ENCODE measurements around the gene ZCCHC3.

ZCCHC3 gene

GRCh38 chr20:297925-298775 is 780 bp downstream of the ZCCHC3 start:
- peak; percentile 84 for DNase-seq (ENCODE audit: low read depth)
- H3K4me3 ChIP-seq (ENCODE audit: low read length): peak overlapping the region; percentile 97
- no peak for TF ChIP-seq CTCF (conservative IDR thresholded peaks at IDR 0.05; ENCODE audit: low read length)

DNA sequence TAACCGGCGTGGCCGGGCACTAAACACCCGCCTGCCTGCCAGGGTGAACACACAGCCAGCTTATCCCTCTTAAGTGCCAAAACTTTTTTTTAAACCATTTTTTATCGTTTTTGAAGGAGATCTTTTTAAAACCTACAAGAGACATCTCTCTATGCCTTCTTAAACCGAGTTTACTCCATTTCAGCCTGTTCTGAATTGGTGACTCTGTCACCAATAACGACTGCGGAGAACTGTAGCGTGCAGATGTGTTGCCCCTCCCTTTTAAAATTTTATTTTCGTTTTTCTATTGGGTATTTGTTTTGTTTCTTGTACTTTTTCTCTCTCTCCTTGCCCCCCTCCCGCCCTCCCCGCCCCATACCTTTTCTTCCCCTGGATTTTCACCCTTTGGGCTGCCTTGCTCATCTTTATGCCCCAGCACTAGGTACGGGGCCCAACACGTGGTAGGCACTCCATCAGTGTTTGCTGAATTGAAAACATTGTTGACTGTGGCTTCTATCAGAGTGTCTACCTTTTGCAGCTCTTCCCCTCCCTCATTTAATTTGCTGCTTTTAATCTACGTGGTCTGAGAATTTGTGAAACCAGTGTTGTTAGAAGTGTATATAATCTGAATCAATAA is 1.5 kb downstream of the ZCCHC3 start:
- H3K4me3 ChIP-seq (ENCODE audit: low read length): peak overlapping the region; percentile 97
- DNase-seq (ENCODE audit: low read depth): no peak
- no peak for TF ChIP-seq CTCF (conservative IDR thresholded peaks at IDR 0.05; ENCODE audit: low read length)

- H3K4me3 ChIP-seq (ENCODE audit: low read length): peak overlapping the region; percentile 97
- DNase-seq (ENCODE audit: low read depth): no peak
These were observed 3.1 kb downstream of the ZCCHC3 start for GRCh38 chr20:300345-300990.

DNA sequence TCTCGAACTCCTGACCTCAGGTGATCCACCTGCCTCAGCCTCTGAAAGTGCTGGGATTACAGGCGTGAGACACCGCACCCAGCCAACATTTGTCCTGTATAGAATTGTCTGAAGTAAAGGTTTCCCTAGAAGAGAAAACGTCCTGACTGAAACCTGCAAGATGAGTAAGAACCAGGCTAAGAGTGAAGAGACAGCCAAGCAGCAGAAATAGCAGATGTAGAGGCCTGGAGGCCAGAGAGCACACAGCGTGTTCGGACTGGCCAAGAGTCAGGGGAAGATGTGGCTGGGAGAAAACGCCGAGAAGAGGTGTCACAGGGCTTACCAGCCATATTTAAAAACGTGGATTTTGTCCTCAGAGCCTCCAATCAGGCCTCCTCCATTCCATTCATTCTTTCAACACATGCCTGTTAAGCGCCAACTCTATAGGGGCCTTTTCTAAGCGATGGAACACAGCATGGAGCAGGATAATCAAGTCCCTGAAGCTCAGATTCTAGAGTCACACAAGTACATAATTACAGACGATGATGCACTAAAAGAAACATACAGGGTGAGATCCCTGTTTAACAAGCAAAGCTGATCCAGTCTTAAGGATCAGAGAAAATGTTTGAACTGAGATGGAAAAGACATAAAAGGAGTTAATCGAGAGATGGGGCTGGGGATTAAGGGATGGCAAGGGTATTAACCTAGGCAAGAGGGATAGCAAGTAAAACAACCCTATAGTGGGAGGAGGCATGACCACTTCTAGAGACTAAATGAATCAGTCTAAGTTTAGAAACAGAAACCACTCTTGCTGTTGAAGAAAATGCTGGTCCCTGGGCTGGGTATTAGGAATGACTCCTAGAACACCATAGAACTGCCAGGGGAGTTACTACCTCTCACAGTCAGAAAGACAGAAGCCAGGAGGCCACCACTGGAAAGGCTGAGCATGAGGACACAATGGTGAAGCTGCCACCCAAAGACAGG is 4.8 kb downstream of the ZCCHC3 start:
- TF ChIP-seq CTCF (conservative IDR thresholded peaks at IDR 0.05; ENCODE audit: low read length): no peak
- no peak for DNase-seq (ENCODE audit: low read depth)
- H3K4me3 ChIP-seq (ENCODE audit: low read length): no peak overlapping the region

More at GRCh38 chr20:300345-300990, 3.1 kb downstream of the ZCCHC3 start:
- no peak for TF ChIP-seq CTCF (conservative IDR thresholded peaks at IDR 0.05; ENCODE audit: low read length)

GRCh38 chr20:305745-306144 is 8.4 kb downstream of the ZCCHC3 start:
- H3K4me3 ChIP-seq (ENCODE audit: low read length): no peak overlapping the region
- no peak for DNase-seq (ENCODE audit: low read depth)
- TF ChIP-seq CTCF (conservative IDR thresholded peaks at IDR 0.05; ENCODE audit: low read length): no peak

DNA sequence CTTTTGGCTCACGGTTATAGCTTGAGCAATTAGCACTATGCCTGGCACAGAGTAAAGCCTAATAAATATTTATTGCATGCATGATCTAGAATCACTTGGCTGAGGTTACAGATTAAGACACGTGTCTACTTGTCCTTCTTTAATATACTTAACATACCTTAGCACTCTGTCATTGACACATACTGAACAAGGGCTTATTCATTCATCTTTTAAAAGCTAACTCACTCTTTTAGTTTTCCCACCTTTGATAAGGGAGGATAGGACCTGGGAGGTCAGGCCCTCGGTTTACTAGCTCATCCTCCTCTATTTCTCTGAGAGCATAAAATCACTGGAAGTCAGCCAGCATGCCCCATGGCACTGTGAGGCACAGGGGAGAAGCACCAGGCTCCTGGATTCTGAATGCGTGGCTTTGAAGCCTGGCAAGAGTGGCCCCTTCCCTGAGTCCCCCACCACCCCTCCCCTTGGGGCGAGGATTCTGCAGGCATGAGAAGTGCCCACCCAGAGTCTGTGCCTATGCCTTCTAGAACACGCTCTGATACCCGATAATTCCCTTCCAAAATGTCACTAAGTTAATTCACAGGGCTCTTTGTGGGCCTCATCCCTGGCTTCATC is 11.2 kb downstream of the ZCCHC3 start:
- DNase-seq (ENCODE audit: low read depth): no peak
- TF ChIP-seq CTCF (conservative IDR thresholded peaks at IDR 0.05; ENCODE audit: low read length): no peak
- H3K4me3 ChIP-seq (ENCODE audit: low read length): no peak overlapping the region

Measured in AG10803 (cell line).